ENCODE measurements around the gene NARS2.
"Not testable (repeated sequence)": the region's sequence is repeated elsewhere in the genome, so short reads cannot be mapped to it uniquely, and the experiment has no call there.

The NARS2 gene

GRCh38 chr11:78474451-78474850 lies 100.2 kb downstream of the NARS2 start:
- no peak for DNase-seq

- DNase-seq: no peak
These were observed 101.8 kb downstream of the NARS2 start for GRCh38 chr11:78472905-78473304.

- DNase-seq: no peak
These were observed 102.3 kb downstream of the NARS2 start for GRCh38 chr11:78472382-78472781.

GRCh38 chr11:78470861-78471442 lies 103.7 kb downstream of the NARS2 start:
- DNase-seq: no peak

- no peak for DNase-seq
These were observed 104.8 kb downstream of the NARS2 start for GRCh38 chr11:78469896-78470295.

GRCh38 chr11:78467931-78468330 lies 106.7 kb downstream of the NARS2 start:
- no peak for DNase-seq

GRCh38 chr11:78467370-78467769 lies 107.3 kb downstream of the NARS2 start:
- no peak for DNase-seq

GRCh38 chr11:78465169-78465942 lies 109.3 kb downstream of the NARS2 start:
- DNase-seq: no peak

GRCh38 chr11:78464787-78465168 lies 109.9 kb downstream of the NARS2 start:
- not testable (repeated sequence) for DNase-seq

GRCh38 chr11:78460471-78460870 lies 114.2 kb downstream of the NARS2 start:
- no peak for DNase-seq

GRCh38 chr11:78459738-78460137 lies 114.9 kb downstream of the NARS2 start:
- DNase-seq: no peak

- DNase-seq: no peak
These were observed 117.2 kb downstream of the NARS2 start for GRCh38 chr11:78457448-78457847.

GRCh38 chr11:78453140-78453935 lies 121.3 kb downstream of the NARS2 start:
- DNase-seq: no peak

GRCh38 chr11:78451371-78452150 lies 123.1 kb downstream of the NARS2 start:
- DNase-seq: no peak

- DNase-seq: no peak
These were observed 123.8 kb downstream of the NARS2 start for GRCh38 chr11:78450866-78451265.

GRCh38 chr11:78449866-78450265 lies 124.8 kb downstream of the NARS2 start:
- DNase-seq: no peak

- DNase-seq: no peak
These were observed 128.5 kb downstream of the NARS2 start for GRCh38 chr11:78446210-78446609.

- no peak for DNase-seq
These were observed 129.9 kb downstream of the NARS2 start for GRCh38 chr11:78444726-78445125.

- DNase-seq: no peak
These were observed 132.7 kb downstream of the NARS2 start for GRCh38 chr11:78441956-78442355.

- no peak for DNase-seq
These were observed 136.2 kb downstream of the NARS2 start for GRCh38 chr11:78438298-78438975.

GRCh38 chr11:78432956-78433355 lies 141.7 kb downstream of the NARS2 start:
- DNase-seq: no peak

- no peak for DNase-seq
These were observed 142.6 kb downstream of the NARS2 start for GRCh38 chr11:78432058-78432515.

All from NCI-H524 (cell line).